NCI-H524 (cell line): Measurements from ENCODE around the gene MCTP2.

Source experiments
- DNase-seq, 2 experiments: peaks; one replicate each; lab custom pipeline; 2025; lab: John Stamatoyannopoulos, UW

The MCTP2 gene

GRCh38 chr15:94263341-94264273, 32.2 kb downstream of the MCTP2 start:
- no peak for DNase-seq

GRCh38 chr15:94265009-94265408, 33.6 kb downstream of the MCTP2 start:
- no peak for DNase-seq

- no peak for DNase-seq
These were observed 34.6 kb downstream of the MCTP2 start for GRCh38 chr15:94265982-94266381.

GRCh38 chr15:94266789-94267188, 35.4 kb downstream of the MCTP2 start:
- DNase-seq: no peak

GRCh38 chr15:94269954-94270353, 38.6 kb downstream of the MCTP2 start:
- no peak for DNase-seq

- DNase-seq: no peak
These were observed 39.2 kb downstream of the MCTP2 start for GRCh38 chr15:94270570-94270969.

GRCh38 chr15:94272251-94272898, 41.0 kb downstream of the MCTP2 start:
- no peak for DNase-seq

- DNase-seq: no peak
These were observed 42.5 kb downstream of the MCTP2 start for GRCh38 chr15:94273826-94274225.

GRCh38 chr15:94274745-94275144, 43.4 kb downstream of the MCTP2 start:
- DNase-seq: no peak

GRCh38 chr15:94277485-94277884, 46.1 kb downstream of the MCTP2 start:
- no peak for DNase-seq

GRCh38 chr15:94279736-94280135, 48.4 kb downstream of the MCTP2 start:
- DNase-seq: no peak

GRCh38 chr15:94280301-94280700, 48.9 kb downstream of the MCTP2 start:
- no peak for DNase-seq

GRCh38 chr15:94282269-94283250, 51.2 kb downstream of the MCTP2 start:
- peak in 1 of 2 experiments; percentile 65 for DNase-seq

GRCh38 chr15:94286583-94286982, 55.2 kb downstream of the MCTP2 start:
- no peak for DNase-seq

- DNase-seq: no peak
These were observed 56.5 kb downstream of the MCTP2 start for GRCh38 chr15:94287794-94288246.

GRCh38 chr15:94290730-94291129, 59.4 kb downstream of the MCTP2 start:
- DNase-seq: no peak

- DNase-seq: no peak
These were observed 62.3 kb downstream of the MCTP2 start for GRCh38 chr15:94293411-94294402.

GRCh38 chr15:94294556-94294955, 63.2 kb downstream of the MCTP2 start:
- no peak for DNase-seq

GRCh38 chr15:94295275-94295674, 63.9 kb downstream of the MCTP2 start:
- DNase-seq: no peak

GRCh38 chr15:94296717-94297116, 65.4 kb downstream of the MCTP2 start:
- DNase-seq: no peak

GRCh38 chr15:94297558-94297957, 66.2 kb downstream of the MCTP2 start:
- DNase-seq: peak in 1 of 2 experiments; percentile 24
